Activated T-cell treated with anti-CD3 and anti-CD28 coated beads, Interleukin-2, amount 50 U/mL, for 4 hours (primary cell): ENCODE results near the gene TIFAB. TPM values are rescaled to one million over a fixed set of nuclear protein-coding genes. Genes with fewer than 3 reads are reported as not detected.

Experiments used
- ATAC-seq, 2 donors: fragments of 200-7000 bp; cut with Tn5 transposase; one replicate each; pipeline ENCODE4 v1.10.0; 2021
- DNase-seq: peaks from one replicate; pipeline ENCODE4 v3.0.0-alpha.2; 2020
- H3K27me3 Mint-ChIP-seq: one replicate; pipeline ENCODE4 v1.8.0; 2021; ENCODE audit warnings: low read depth, mixed read lengths
- H3K36me3 Mint-ChIP-seq: one replicate; pipeline ENCODE4 v1.8.0; 2022; ENCODE audit warnings: mixed read lengths; ENCODE audit not compliant: insufficient read depth
- H3K4me1 Mint-ChIP-seq: one replicate; pipeline ENCODE4 v1.8.0; 2021; ENCODE audit warnings: low read depth, mixed read lengths
- H3K4me3 Mint-ChIP-seq: one replicate; pipeline ENCODE4 v1.8.0; 2021; ENCODE audit warnings: mild to moderate bottlenecking, moderate library complexity, mixed read lengths
- H3K9me3 Mint-ChIP-seq: one replicate; pipeline ENCODE4 v1.8.0; 2021; ENCODE audit warnings: mixed read lengths
- total RNA-seq, 3 donors: library from RNA; stranded (reverse); gene quantifications; one replicate each; pipeline ENCODE4 v1.2.1, GENCODE V29; 2021

The TIFAB gene
- total RNA-seq, 3 donors from 2014 or later = not detected

GRCh38 chr5:135446206-135446605 is 5.9 kb downstream of the TIFAB start:
- Mint-ChIP-seq H3K4me3 (no peak overlapping the region), H3K36me3 (no peaks in the 10 kb centered on the region), H3K9me3 (no peaks in the 10 kb centered on the region), H3K27me3 (peaks cover 5% of the 10 kb centered on the region), H3K4me1 (no peaks in the 10 kb centered on the region)
- DNase-seq (no peak), ATAC-seq (no peak)

GRCh38 chr5:135445306-135445985 is 6.7 kb downstream of the TIFAB start:
- no peaks in the 10 kb centered on the region for H3K4me1 Mint-ChIP-seq
- no peaks in the 10 kb centered on the region for H3K36me3 Mint-ChIP-seq
- ATAC-seq = no peak
- DNase-seq = no peak
- no peaks in the 10 kb centered on the region for H3K9me3 Mint-ChIP-seq
- no peak overlapping the region for H3K4me3 Mint-ChIP-seq
- peaks cover 5% of the 10 kb centered on the region for H3K27me3 Mint-ChIP-seq

DNA sequence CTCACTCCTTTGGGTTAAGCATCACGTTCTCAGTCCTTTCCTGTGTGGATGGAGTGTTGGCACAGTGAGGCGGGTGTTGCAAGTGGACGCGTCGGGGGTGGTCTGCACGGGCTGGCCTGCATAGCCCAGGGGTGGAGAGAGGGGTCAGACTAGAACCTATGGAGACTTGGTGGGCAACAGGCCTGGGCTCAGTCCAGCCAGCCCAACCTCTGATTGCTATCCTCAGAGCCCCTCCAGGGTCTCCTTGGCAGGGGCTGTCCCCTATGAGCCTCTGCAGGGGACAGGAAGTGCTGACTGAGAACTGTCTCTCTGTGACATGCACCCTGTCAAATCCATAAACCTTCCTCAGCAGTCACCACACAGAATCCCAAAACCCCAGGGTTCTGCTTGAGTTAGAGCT is 7.3 kb downstream of the TIFAB start:
- H3K27me3 Mint-ChIP-seq = peaks cover 5% of the 10 kb centered on the region
- ATAC-seq (no peak), DNase-seq (no peak)
- H3K4me1 Mint-ChIP-seq = no peaks in the 10 kb centered on the region
- no peaks in the 10 kb centered on the region for H3K36me3 Mint-ChIP-seq
- no peak overlapping the region for H3K4me3 Mint-ChIP-seq
- H3K9me3 Mint-ChIP-seq = no peaks in the 10 kb centered on the region

DNA sequence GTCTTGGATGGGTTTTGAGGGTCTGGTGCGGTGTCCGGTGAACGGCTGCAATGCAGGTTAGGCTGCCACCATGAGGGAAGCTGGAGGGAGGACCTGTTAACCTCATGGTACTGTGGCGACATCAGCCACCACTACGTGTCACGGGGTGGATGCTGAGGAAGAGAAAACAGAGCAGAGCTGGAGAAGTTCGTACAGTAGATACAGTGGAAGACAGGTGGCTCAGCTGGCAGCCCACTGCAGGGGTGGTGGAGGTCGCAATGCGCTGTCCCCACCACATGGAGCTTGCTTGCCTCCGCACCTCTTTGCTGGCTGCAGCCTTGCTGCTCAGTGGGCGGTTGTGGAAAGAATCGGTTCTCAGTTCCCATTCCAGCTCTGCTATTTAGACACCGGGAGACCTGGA is 7.8 kb downstream of the TIFAB start:
- no peak for ATAC-seq

DNA sequence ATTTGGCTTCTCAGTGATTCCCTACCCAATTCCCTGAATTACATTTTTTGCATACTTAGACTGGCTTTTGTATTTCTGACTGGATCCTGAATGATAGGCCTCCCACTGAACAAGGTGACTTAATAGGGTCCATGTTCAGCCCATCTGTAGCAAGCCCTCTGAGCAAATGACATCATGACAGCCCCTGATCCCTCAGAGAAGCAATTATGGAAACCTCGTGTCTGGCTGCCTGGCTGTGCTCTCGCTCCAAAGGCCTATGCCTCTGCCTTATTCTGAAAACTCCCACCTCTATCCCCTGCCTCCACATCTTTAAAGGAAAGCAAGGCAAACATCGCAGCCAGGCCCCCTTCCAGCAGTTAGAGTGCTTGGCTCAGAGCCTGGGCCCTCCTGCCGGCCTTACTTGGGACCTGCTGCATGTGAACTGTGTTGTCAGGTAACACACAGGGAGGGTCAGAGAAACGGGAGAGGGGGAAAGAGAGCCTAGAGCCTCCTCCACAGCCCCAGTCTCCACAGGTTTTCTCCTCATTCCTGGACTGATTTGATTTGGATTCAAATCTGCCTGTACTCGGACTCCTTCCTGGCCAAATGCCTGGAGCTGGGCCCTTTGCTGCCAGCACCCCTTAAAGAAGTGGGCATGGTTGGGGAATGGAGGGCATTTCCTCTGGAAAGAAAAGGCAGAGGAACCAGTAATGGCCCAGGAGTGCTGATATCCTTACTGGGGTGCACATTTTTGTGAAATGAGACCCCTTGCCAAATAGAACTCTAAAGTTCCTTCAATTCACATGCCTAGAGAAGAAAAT is 8.8 kb downstream of the TIFAB start:
- no peaks in the 10 kb centered on the region for H3K4me1 Mint-ChIP-seq
- H3K27me3 Mint-ChIP-seq = peaks cover 4% of the 10 kb centered on the region
- H3K4me3 Mint-ChIP-seq = no peak overlapping the region
- no peak for DNase-seq
- ATAC-seq = no peak
- H3K9me3 Mint-ChIP-seq = no peaks in the 10 kb centered on the region
- H3K36me3 Mint-ChIP-seq = no peaks in the 10 kb centered on the region

More for the DNA sequence above, 7.8 kb downstream of the TIFAB start:
- Mint-ChIP-seq H3K27me3 (peaks cover 5% of the 10 kb centered on the region), H3K4me1 (no peaks in the 10 kb centered on the region), H3K9me3 (no peaks in the 10 kb centered on the region), H3K36me3 (no peaks in the 10 kb centered on the region), H3K4me3 (no peak overlapping the region)
- no peak for DNase-seq

DNA sequence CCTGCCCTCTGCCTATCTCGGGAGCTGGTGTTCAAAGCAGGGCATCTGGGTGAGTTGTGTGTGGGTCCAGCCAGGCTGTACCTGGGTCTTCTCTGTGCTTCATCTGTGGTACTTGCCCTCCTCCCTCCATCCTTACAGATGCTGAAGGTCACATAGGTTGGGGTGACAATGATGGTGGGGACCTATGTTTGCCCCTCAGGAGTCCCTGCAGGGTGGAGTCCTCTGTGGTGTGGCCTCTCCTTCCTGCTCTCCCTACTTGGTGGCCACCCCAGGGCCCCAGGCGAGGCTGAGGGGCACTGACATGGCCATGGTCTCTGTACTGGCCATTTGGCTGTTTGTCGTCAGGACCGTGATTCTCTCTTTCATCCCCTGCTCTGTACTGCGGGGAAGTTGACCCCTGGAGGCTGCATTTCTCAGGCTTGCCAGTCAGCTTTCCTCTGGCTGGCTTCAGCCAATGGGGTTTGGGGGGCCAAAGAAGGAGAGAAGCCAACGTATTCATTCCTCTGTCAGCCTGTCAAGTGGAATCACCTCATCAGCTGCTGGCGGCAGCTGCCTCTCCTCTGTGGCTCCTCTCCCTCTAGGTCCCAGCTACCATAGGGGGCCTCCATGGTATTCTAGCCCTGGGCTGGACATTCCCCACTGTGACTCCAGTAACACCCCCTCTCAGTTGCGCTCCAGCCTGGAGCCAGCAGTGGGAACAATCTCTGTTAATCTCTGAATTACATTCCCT is 9.6 kb downstream of the TIFAB start:
- DNase-seq (no peak), ATAC-seq (no peak)
- H3K9me3 Mint-ChIP-seq = no peaks in the 10 kb centered on the region
- H3K4me1 Mint-ChIP-seq = no peaks in the 10 kb centered on the region
- no peak overlapping the region for H3K4me3 Mint-ChIP-seq
- H3K36me3 Mint-ChIP-seq = no peaks in the 10 kb centered on the region
- H3K27me3 Mint-ChIP-seq = peaks cover 4% of the 10 kb centered on the region

DNA sequence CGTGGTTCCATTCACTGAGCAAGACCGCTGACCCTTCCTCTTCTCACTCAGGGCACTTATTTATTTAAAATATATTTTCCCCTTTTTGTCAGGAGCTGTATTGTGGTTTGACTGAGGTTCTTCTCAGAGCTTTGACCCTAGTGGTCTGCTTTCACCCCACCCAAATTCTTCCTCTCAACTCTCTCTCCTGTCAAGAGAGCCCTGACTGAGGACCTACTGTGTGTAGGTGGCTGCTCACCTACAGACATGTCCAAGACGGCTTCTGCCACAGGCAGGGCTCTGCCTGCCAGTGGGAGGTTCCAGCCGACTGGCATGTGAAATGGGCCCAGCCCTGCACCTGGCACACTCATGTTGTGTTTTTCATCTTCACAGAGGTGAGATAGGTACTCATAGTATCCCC is 10.2 kb downstream of the TIFAB start:
- no peak for DNase-seq
- Mint-ChIP-seq H3K9me3 (no peaks in the 10 kb centered on the region), H3K4me1 (no peaks in the 10 kb centered on the region), H3K36me3 (no peaks in the 10 kb centered on the region), H3K27me3 (peaks cover 5% of the 10 kb centered on the region), H3K4me3 (no peak overlapping the region)
- no peak for ATAC-seq

DNA sequence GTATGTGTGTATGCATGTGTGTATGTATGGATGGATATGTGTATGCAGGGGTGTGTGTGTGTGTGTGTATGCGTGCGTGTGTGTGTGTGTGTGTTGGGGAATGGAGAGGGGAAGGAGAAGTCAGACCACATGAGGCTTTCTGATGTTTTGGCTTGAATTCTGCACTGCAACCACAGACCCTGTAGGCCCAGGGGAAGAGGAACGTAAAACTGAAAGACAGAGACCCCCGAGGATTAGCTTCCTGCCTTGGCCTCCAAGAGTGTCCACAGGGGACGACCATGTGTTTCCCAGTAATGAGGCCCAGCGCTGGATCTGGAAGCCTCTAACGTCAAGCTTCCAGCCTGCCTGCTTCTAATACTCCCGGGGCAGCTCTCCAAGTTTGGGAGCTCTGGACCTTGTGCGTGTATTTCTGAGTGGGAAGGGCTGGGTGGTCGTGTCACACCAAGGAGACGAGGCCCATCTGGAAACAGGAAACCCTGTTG is 10.8 kb downstream of the TIFAB start:
- ATAC-seq (no peak), DNase-seq (no peak)
- no peaks in the 10 kb centered on the region for H3K4me1 Mint-ChIP-seq
- no peak overlapping the region for H3K4me3 Mint-ChIP-seq
- peaks cover 5% of the 10 kb centered on the region for H3K27me3 Mint-ChIP-seq
- H3K9me3 Mint-ChIP-seq = no peaks in the 10 kb centered on the region
- H3K36me3 Mint-ChIP-seq = no peaks in the 10 kb centered on the region

GRCh38 chr5:135440916-135441315 is 11.2 kb downstream of the TIFAB start:
- H3K9me3 Mint-ChIP-seq = no peaks in the 10 kb centered on the region
- DNase-seq = no peak
- no peaks in the 10 kb centered on the region for H3K36me3 Mint-ChIP-seq
- H3K27me3 Mint-ChIP-seq = peaks cover 7% of the 10 kb centered on the region
- no peak overlapping the region for H3K4me3 Mint-ChIP-seq
- no peak for ATAC-seq
- H3K4me1 Mint-ChIP-seq = no peaks in the 10 kb centered on the region

DNA sequence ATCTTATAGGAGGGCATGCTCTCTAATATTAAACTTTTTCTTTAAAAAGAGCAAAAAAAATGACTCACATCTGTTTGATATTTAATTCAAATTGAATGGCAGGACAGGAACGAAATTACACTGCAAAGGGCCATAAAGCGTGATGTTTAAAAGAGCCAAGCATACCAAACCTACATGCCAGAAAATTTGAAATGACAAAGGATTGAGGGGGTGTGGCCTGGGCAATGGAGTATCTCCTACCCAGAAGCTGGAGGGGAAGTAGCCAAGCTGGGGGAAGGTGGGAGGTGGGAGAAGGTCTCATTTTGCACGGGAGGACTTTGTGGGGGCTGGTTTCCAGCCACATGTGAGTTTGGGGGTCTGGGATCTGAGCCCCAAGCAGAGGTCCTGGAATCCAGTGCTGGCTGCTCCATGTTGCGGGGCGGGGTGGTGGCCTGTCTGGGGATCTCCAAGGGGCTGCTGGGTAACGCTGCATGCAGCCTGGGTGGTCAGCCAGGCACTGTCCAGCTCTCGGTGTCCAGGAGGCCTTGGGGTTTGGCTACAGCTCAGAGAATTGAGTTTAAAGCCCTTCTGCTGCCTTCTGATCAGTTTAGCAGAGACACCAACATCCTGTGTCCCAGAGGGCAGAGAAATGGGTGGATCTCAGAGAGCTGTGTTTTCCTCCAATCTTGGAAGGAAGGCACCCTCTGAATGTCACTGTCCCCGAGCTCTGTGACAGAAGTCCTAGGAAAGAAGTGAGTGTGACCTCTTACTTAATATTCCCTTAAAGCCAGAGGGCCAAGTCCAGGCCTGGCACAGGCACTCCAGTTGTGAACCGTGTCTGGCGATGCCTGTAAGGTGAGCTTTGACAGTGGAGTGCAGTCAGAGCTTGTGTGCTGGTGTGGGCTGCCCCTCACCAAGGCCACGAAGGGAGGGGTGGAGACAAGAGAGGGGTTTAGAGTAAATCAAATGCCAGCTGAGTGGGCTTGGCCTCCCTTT is 12.6 kb downstream of the TIFAB start:
- no peaks in the 10 kb centered on the region for H3K4me1 Mint-ChIP-seq
- H3K9me3 Mint-ChIP-seq = no peaks in the 10 kb centered on the region
- H3K4me3 Mint-ChIP-seq = no peak overlapping the region
- ATAC-seq (no peak), DNase-seq (no peak)
- H3K27me3 Mint-ChIP-seq = peaks cover 14% of the 10 kb centered on the region
- no peaks in the 10 kb centered on the region for H3K36me3 Mint-ChIP-seq

- H3K36me3 Mint-ChIP-seq = no peaks in the 10 kb centered on the region
- no peaks in the 10 kb centered on the region for H3K9me3 Mint-ChIP-seq
Observed at GRCh38 chr5:135438636-135439221, 13.4 kb downstream of the TIFAB start.

GRCh38 chr5:135437796-135438560 is 14.2 kb downstream of the TIFAB start:
- DNase-seq (no peak), ATAC-seq (no peak)
- H3K4me1 Mint-ChIP-seq = no peaks in the 10 kb centered on the region
- no peaks in the 10 kb centered on the region for H3K9me3 Mint-ChIP-seq
- H3K4me3 Mint-ChIP-seq = no peak overlapping the region
- peaks cover 14% of the 10 kb centered on the region for H3K27me3 Mint-ChIP-seq
- no peaks in the 10 kb centered on the region for H3K36me3 Mint-ChIP-seq

More at GRCh38 chr5:135438636-135439221, 13.4 kb downstream of the TIFAB start:
- ATAC-seq = no peak
- Mint-ChIP-seq H3K4me3 (no peak overlapping the region), H3K27me3 (peaks cover 14% of the 10 kb centered on the region), H3K4me1 (no peaks in the 10 kb centered on the region)
- no peak for DNase-seq

GRCh38 chr5:135437422-135437795 is 14.7 kb downstream of the TIFAB start:
- no peaks in the 10 kb centered on the region for H3K9me3 Mint-ChIP-seq
- H3K27me3 Mint-ChIP-seq = peaks cover 14% of the 10 kb centered on the region
- no peak overlapping the region for H3K4me3 Mint-ChIP-seq
- H3K36me3 Mint-ChIP-seq = no peaks in the 10 kb centered on the region
- no peaks in the 10 kb centered on the region for H3K4me1 Mint-ChIP-seq
- DNase-seq (no peak), ATAC-seq (no peak)
